ENCODE data around the gene HS6ST3.

The HS6ST3 gene

DNA sequence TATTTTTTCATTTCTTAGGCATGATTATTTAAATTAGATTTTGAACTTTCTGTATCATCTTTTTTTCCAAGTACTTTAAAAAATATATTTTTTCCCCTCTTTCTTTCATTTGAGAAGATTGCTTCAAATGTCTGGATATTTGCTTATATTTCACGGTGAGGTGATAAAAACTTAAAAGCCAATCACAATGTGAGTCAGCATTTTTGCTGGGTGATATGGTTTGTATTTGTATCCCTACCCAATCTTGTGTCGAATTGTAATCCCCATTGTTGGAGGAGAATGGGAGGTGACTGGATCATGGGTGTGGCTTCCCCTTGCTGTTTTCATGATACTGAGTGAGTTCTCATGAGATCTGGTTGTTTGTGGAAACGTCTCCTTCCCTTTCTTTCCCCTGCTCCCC is 583.9 kb downstream of the HS6ST3 start:
- no peak for DNase-seq

DNA sequence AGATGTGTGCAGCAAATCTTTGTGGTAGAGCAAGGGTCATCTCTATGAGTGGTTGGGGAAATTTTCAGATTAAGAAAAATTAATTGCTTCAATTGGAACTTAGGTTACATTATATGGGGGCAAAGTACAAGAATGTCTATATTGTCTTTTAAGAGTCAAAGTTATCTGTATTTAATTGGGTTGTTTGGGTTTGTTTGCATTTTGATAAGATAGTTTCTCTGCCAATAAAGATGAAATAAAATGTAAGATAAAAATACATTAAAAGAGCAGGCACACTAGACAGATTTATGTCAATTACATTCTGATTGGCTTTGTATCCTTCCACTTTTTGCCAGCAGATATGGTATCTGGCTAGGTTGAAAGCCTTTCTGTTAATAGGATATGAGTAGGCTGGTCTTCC is 587.1 kb downstream of the HS6ST3 start:
- DNase-seq = no peak

DNA sequence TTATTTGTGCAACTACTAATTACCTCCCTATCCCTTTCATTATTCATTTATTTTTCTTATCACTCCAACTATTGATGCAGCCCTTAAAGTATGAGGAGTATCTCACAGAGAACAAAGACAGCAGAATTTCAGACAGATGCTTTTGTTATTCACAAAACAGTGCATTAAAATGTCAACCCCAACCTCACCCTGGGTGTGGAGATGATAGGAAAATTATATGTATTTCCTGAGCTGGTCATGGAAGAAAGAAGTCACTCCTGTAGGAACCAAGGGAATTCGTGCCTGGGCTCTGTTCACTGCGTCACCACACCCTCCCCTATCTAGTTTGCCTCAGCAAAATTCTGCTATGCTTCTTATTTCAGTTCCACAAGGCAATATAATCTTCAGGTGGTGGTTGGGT is 588.9 kb downstream of the HS6ST3 start:
- DNase-seq = no peak

DNA sequence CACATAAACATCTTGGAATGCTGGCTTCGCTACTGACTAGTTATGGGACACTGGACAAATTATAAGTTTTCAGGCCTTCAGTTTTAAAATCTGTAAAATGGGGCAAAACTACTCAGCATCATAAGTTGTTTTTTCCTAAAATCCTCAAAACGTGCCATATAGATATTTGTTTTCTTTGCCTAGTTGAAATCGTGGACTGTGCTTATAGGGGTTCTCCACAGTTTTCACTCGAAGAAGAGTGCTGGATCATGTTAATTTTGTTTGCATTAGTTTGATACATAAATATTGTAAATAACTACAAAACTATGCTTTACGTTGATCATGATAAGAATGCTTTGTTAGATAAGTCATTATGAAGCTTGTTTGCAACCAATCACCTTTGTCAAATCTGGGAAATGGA is 591.0 kb downstream of the HS6ST3 start:
- no peak for DNase-seq

DNA sequence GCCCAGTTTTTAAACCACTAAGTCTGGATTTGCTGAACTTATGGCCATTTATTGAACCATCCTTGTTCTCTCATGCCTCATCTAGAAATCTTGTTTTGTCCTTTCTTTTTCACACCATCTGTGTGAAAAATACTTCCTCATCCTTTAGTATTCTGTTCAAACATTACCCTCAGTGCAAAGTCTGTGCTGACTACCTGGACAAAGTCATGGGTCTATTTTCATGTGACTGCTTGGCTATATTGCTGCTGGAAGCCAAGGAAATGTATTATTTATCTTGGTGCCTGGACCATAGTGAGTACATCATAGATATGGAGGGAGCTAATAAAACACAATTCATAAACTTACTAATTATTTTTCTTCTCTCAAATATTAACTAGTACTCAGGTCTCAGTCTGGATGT is 591.9 kb downstream of the HS6ST3 start:
- DNase-seq = no peak

DNA sequence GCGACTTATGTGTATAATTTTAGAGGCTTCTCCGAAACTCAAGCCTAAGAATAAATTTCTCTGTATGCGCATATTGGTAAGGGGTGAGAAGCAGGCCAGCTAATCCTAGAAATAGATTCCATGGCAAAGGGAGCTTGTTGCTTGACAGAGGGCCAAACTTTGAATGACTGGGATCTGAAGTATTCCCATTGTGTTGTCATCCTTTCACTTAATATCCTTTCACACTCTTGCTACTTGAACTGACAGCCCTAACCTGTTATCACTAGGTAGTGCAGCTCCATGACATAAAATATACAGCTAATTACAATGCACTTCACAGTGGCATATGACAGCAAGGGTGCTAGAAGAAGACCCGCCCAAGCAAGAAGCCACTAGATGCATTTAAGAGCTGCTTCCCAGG is 594.6 kb downstream of the HS6ST3 start:
- no peak for DNase-seq

DNA sequence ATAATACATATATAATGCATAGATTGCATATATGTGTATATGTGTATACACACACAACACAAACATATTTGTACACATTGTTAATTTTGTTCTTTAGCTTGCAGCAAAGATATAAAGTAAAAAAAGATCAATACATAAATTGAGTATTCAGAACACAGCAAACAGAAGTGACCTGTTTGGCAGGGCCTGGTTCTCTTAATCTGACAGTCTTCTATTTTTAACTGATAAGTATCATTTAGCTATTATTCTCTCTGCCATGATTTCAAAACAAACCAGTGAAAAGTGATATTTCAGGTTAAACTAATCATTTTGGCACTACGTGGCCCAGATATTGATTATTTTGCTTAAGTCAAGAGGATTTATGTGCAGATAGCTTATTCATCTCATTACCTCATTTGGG is 595.0 kb downstream of the HS6ST3 start:
- DNase-seq = no peak

DNA sequence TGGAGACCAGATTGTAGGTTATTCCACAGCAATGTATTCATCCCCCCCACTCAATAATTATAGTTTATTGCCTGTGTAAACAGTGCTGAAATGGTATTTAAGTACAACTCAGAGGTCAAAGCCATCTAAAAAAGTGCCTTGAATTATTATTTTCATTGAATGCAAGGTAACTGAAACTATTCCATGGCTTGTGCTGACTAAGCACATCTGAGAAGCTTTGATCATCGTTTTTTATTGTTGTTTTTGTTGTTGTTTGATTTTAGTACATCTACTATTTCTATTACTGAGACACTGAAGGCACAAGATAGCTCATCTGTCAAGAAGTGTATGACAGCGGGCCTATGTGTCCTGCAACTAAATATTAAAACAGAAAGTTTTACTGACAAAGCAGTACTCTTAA is 596.4 kb downstream of the HS6ST3 start:
- DNase-seq = no peak

DNA sequence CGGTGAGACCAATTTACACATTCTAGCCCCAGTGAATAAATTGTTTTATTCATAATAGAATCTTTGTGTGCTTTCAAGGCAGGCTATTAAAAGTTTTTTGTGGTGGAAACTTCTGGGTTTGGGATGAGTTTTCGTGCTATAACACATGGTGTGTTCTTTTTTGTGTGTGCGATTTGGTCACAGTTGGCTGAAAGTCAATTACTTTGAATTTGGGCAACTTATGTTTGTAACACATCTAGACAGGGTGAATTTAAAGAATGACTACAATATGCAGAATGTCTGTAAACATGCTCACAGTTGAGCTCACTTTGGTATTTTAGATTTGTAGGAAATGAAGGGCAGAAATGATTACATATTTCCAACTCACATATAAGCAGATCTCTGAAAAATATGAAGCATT is 597.3 kb downstream of the HS6ST3 start:
- no peak for DNase-seq

DNA sequence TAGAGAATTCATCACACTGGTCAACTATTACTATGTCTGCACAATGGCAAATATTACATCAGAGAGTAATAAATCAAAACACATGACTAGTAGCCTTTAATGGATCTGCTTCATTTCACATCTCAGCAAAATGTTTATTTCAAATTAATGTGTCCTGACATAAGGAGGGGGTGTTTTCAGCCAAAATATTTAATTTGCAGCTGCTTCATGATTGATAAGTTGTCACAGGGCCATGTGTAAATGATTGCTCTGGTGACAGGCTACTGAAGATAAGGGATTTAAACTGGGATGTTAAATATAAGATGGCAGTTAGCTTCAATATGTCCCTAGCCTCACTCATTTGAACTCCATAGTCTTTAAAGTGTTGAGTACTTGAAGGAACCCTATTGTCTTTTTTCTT is 601.1 kb downstream of the HS6ST3 start:
- DNase-seq = no peak

DNA sequence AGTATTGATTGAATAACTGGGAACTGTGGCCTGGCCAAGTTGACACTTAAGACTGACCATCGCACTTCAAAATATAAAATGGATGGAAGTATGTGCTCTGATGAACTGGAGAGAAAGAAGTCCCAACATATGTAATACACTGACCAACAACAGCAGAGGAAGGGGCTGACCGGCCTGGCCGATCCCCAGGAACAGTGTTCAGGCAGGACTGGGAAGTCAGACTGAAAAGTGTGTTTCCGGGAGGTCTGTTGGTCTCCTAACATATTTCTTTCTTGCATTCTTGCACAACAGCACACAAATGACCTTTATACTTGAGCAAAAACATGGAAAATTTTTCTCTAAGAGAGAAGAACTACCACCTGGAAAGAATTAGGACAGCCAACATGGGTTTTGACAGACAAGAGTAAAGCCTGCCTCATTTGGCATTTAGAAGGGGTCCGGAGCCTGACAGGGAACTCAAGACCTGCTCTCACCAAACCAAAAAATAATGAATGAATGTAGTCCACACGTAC is 606.5 kb downstream of the HS6ST3 start:
- DNase-seq = no peak

DNA sequence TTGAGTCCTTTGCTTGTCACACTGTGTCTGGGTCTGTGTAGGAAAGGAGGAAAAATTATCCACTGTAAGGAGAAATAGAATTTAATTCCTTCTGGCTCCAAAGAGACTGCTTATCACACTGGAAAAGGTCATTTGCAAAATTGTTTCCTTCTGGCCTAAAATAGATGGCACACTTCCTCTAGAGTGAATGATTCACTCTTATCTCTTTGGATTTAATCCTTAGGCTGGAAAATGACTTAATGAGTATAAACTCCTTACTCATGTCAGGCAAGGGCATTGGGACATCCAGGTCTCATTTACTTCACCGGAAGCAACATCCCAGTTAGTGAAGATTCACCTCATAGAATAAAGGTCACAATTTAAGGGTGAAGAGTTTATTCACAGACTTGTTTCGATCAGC is 610.8 kb downstream of the HS6ST3 start:
- no peak for DNase-seq

DNA sequence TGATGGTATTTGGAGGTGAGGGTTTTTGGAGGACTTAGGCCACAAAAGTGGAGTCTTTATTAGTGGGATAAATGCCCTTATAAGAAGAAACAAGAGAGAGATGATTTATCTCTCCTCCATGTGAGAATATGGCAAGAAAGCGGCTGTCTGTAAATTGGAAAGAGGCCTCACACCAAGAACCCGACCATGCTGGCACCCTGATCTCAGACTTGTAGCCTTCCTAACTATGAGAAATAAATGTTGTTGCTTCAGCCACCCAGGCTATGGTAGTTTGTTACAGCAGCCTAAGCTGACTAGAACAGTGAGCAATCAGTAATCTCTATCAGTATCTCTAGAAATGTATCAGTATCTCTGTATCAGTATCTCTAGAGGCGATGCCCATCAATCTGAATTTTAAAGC is 617.2 kb downstream of the HS6ST3 start:
- DNase-seq = no peak

DNA sequence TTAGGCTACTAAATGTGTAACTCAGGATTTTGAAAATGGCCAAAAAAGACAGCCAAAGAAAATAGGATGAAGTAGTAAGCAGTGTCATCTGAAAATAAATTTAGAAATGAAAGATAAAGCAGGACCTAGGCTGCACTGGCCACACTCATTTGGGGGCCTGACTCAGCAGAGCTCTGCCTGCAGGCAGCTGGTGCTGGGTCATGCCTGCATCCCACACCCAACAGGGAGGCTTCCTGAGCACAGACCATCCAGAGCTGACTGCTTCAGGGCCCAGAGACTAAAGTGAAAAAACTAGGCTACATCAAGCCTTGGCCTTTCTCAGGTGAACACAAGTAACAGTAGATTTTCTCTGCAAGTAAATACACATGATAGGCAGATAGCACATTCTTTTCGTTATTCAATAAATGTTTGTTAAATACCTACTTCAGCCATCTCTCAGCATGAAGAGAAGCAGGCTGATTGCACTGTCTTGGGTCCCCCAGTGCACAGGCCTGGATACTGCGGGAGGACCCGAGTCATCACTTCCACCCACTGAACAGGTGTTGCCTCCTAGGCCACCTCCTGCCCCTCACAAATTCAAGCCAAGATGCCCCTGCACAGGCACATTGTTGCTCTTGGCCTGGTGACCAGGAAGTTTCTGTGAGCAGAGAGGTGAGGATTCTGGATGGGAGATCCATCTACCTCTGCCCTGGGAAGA is 620.4 kb downstream of the HS6ST3 start:
- DNase-seq = no peak

DNA sequence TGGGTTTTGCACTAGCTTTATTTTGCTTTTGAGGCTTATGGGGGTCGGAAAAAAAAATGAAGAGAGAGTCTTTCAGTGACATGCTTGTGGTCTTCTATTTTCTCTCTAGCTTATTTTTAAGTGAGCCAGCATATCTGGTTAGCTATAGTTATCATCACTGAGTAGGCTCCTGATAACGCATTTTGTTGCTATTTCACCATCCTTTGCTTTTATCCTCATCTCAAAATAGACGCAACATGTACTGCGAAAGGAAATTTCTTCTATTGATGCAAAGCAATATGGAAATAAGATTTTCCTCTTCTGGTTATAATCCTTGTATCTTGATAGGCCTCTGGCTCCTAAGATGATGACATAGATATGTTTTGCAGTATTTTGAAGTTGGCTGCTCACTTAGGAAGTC is 630.5 kb downstream of the HS6ST3 start:
- no peak for DNase-seq

DNA sequence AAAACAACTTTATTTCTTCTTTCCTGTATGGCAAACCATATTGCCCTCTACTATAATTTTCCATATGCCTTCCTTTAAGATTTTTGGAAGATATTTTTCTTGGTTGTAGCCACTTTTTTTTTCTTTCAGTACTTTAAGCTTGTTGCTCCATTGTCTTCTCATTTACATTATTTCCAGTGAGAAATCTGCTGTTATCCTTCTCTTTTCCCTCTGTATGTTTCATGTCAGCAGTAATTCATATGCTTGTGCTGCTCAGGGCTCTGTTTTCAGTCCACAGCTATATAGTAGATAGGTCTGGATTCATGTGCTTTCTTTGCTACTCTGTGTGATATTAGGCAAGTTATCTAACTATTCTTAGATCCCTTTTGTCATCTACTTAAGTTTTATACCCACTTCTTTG is 636.7 kb downstream of the HS6ST3 start:
- DNase-seq = no peak

DNA sequence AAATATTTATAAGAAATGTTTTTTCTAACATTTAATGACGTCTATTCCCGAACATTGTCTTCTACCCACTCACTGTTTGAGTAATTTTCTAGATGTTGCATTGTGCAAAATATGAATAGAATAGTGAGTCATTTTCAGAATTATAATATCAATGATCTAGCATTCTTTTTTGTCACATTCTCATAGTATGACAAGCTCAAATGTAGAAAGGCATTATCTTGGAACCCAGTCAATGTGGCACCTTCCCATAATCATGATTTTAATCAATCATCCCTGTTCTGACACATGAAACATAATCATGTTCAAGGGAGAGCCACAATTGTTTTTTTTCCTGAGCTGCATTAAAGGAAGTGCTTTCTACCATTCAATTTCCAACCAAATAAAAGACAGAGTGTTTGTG is 638.6 kb downstream of the HS6ST3 start:
- DNase-seq = no peak

DNA sequence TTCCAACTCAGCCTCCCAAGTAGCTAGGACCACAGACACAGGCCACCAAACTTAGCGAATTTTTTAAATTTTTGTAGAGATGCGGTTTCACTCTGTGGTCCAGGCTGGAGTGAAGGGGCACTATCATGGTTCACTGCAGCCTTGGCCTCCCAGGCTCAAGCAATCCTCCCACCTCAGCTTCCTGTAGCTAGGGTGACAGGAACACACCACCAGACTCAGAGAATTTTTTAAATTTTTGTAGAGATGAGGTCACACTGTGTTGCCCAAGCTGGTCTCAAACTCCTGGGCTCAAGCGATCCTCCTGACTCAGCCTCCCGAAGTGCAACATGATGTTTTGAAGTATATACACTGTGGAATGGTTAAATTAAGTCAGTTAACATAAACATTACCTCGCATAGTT is 640.8 kb downstream of the HS6ST3 start:
- DNase-seq = no peak

DNA sequence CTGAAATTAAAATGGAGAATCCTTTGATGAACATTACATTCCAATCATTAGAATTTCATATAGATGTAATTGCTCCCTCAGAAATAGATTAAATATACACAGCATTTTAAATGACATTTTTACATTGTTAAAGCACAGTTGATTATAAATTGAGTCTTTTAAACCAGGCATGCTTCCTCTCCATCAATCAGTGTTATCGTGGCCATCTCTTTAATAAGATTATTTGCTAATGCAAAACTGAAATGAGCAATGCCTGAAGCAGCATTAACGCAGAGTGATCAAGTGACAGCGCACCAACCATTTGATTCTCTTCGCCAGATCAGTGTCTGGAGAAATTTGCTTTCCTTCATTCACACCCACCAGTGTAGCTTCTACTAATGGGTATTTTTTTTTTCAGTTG is 644.6 kb downstream of the HS6ST3 start:
- DNase-seq = no peak

DNA sequence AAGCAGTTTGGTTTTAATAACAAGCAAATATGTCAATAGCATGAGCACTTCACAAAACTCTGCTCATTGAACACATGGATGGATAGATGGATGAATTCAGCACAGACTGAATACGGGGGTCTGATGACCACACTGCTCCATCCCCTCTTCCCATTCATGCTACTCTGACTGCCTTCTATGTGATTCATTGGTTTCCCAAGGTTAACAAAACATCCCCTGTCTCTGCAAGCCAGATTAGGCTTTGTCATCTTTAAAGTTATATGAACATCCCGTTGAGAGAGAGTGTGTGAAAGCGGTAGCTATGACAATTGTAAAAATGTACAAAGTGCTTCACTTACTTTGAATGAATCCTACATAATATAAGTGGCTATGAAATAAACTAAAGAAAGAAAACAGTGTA is 651.9 kb downstream of the HS6ST3 start:
- no peak for DNase-seq

DNA sequence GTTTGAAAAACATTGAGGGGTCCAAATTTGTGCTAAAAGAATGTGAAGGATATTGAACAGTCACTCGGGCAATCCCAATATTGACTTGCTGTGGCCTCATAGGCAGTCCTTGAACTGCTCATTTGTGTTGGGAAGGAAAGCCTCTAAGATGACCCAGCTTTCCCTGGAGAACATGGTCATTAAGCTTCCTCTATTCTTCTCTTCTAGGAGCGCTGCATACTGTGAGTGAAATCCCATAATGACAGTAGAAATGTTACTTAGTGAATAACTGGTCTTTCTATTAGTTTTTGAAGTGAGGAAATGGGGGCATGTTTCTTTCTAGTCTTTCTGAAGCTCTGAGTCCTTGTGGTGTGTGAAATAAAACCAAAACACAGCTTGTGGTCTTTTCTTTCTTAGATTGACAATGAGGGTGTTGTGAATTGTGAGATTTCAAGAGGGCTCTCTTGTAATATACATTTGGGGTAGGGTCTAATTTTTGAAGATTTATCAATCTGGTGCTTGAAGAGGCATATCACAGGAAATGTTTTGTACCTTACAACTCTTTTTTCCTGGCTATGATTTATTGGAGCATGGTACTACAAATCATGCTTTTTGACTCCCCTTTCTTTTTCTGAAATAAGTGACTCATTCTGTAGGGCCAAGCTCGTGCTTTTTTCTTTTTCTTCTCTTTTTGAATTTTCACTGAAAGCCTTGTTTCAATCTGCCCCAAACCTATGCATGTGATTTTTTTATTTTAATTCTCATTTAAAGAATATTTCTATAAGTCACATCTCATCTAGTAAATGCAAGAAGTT is 653.6 kb downstream of the HS6ST3 start:
- DNase-seq = no peak

DNA sequence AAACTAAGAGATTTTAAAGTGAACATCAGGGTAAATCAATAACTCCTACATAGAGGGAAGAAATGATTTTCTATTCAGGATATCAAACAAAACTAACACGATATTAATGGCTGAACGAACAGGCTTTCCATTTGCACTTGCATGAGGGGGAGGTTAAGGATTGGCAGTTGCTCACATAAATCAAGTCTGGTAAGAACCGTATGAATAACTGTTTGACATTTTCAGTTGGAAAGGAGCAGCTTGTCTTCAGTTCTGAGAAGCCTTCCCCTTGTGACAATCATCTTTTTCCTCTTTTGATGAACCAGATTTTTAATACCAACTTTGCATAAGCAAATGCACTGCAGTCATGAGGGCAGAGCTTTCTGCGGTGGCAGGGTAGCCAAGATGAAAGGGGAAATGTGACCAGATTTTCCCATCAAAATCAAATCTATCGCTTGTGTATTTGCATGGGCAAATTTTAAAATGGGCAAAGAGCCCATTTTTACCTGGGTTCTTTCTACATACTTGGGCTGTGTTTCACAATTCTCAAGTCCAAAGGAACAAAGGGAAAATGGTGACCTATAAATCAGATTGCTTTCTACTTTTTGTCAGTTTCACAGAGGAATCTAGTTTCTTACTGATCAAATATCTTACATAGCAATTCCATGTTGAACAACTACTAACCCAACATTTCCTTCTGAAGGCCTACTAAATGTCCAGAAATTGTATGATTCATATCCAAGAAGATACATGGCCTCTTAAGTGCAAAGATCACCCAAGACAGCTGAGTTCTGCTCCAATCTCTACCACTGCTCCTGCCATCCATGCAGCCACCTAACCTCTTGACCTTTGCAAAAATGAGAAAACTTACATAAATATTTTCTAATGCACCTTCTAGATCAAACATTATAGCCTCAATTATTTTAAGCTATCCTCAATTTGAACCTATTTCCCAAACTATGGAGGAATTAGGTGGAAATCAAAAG is 654.7 kb downstream of the HS6ST3 start:
- DNase-seq = no peak

DNA sequence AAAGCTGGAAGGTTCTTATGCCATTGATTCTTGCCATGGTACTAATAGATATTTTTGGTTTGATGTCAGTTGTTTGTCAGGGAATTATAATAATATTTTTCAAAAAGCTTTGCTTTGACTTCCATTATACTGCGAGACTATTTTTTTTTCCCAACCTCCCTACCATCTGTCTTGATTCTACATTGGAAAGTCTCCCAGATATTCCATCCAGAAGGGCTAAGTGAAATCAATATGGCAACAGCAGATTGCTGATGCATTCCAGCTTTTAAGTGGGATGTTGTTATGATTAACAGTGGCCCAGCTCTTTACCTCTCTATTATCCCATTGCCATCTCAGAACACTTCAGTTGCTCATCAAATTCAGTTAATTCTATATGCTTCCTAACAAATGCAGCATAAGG is 657.0 kb downstream of the HS6ST3 start:
- DNase-seq = peak; percentile 51
